Measurements from ENCODE around the gene PYGB. TPM values are rescaled to one million over a fixed set of nuclear protein-coding genes. Genes with fewer than 3 reads are reported as not detected.

The PYGB gene
- polyA plus RNA-seq, 1 experiment, result 68.8 TPM

DNA sequence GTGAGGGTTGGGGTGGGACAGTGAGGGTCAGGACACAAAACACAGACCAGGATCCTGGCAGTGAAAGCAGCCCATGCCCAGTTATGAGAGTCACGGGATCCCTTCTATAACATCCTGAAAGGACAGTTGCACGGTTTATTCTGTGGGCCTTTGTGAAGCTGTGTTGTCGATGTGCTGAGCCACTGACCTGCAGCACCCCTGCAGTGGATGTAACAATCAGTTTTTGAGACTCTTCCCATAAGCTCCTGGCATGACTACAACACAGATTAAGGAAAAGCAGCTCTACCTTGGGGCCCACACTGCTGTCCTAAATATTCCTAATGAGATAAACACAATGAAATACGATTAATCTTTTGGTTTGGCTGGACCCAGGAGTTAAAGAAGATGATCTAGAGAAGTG lies 3.7 kb downstream of the PYGB start:
- DNase-seq (ENCODE audit: low read depth), result no peak
- ChIA-PET CTCF (interaction anchor here (1.3 kb wide), 1 partner anchor 44 kb away, joined by 3 read pairs; no protein-coding TSS in a partner anchor), POLR2A (no interaction called here)

GRCh38 chr20:25252230-25252651 lies 4.4 kb downstream of the PYGB start:
- ChIA-PET POLR2A (no interaction called here), CTCF (interaction anchor here (0.9 to 1.3 kb wide), 2 partner anchors 43 to 258 kb away, joined by 3 read pairs; no protein-coding TSS in a partner anchor)
- TF ChIP-seq, protein P1, sequence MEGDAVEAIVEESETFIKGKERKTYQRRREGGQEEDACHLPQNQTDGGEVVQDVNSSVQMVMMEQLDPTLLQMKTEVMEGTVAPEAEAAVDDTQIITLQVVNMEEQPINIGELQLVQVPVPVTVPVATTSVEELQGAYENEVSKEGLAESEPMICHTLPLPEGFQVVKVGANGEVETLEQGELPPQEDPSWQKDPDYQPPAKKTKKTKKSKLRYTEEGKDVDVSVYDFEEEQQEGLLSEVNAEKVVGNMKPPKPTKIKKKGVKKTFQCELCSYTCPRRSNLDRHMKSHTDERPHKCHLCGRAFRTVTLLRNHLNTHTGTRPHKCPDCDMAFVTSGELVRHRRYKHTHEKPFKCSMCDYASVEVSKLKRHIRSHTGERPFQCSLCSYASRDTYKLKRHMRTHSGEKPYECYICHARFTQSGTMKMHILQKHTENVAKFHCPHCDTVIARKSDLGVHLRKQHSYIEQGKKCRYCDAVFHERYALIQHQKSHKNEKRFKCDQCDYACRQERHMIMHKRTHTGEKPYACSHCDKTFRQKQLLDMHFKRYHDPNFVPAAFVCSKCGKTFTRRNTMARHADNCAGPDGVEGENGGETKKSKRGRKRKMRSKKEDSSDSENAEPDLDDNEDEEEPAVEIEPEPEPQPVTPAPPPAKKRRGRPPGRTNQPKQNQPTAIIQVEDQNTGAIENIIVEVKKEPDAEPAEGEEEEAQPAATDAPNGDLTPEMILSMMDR (IDR thresholded peaks at IDR 0.05; ENCODE audit: insufficient read depth, low read depth, low read length), result no peak
- Histone ChIP-seq H3K36me3 (ENCODE audit: control insufficient read depth, insufficient read depth, low read length) (peaks cover 6% of the 10 kb centered on the region), H3K4me3 (ENCODE audit: low read depth, low read length) (no peak overlapping the region), H3K27me3 (ENCODE audit: control insufficient read depth, insufficient read depth, low read length) (no peaks in the 10 kb centered on the region)
- DNase-seq (ENCODE audit: low read depth), result no peak

More for the DNA sequence above, 3.7 kb downstream of the PYGB start:
- no peak overlapping the region for H3K4me3 ChIP-seq (ENCODE audit: low read depth, low read length)
- H3K27me3 ChIP-seq (ENCODE audit: control insufficient read depth, insufficient read depth, low read length), result no peaks in the 10 kb centered on the region
- TF ChIP-seq, protein P1 (IDR thresholded peaks at IDR 0.05; ENCODE audit: insufficient read depth, low read depth, low read length), result no peak
- H3K36me3 ChIP-seq (ENCODE audit: control insufficient read depth, insufficient read depth, low read length), result peaks cover 6% of the 10 kb centered on the region

DNA sequence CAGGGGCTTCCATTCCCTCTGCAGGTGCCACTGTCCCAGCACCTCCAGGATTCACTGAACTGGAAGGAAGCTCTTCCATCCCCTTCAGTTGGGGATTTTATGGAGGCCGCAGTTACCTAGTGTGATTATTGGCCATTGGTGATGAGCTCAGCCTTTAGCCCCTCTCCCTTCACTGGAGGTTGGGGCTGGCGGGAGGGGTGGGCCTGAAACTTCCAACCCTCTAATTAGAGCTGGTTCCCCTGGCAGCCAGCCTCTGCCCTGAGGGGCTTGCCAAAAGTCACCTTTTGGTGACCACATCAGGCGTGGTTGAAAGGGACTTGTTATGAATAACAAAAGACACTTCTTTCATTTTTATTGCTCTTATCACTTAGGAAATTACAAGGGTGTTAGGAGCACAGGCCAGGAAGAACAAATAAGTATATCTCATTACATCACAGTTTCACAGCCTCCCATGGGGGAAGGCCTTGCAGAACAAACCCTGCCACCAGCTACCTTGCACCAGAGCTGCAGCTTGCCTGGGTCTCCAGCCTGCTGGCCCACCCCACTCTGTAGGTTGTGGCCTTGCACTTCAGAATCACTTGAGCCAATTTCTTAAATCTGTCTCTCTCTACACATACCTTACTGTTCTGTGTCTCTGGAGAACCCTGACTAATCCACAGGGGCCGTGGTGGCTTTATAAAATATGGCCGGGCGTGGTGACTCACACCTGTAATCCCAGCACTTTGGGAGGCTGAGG lies 5.0 kb downstream of the PYGB start:
- Histone ChIP-seq H3K27me3 (ENCODE audit: control insufficient read depth, insufficient read depth, low read length) (no peaks in the 10 kb centered on the region), H3K4me3 (ENCODE audit: low read depth, low read length) (no peak overlapping the region), H3K36me3 (ENCODE audit: control insufficient read depth, insufficient read depth, low read length) (peaks cover 6% of the 10 kb centered on the region)
- DNase-seq (ENCODE audit: low read depth), result no peak
- POLR2A ChIA-PET, result no interaction called here
- CTCF ChIA-PET, result interaction anchor here (0.9 to 1.3 kb wide), 2 partner anchors 42 to 259 kb away, joined by 3 read pairs; no protein-coding TSS in a partner anchor
- TF ChIP-seq, protein P1 (IDR thresholded peaks at IDR 0.05; ENCODE audit: insufficient read depth, low read depth, low read length), result no peak

GRCh38 chr20:25253606-25254275 lies 5.9 kb downstream of the PYGB start:
- Histone ChIP-seq H3K4me3 (ENCODE audit: low read depth, low read length) (no peak overlapping the region), H3K36me3 (ENCODE audit: control insufficient read depth, insufficient read depth, low read length) (peaks cover 6% of the 10 kb centered on the region), H3K27me3 (ENCODE audit: control insufficient read depth, insufficient read depth, low read length) (no peaks in the 10 kb centered on the region)
- ChIA-PET POLR2A (no interaction called here), CTCF (no interaction called here)
- no peak for DNase-seq (ENCODE audit: low read depth)
- TF ChIP-seq, protein P1 (IDR thresholded peaks at IDR 0.05; ENCODE audit: insufficient read depth, low read depth, low read length), result no peak

DNA sequence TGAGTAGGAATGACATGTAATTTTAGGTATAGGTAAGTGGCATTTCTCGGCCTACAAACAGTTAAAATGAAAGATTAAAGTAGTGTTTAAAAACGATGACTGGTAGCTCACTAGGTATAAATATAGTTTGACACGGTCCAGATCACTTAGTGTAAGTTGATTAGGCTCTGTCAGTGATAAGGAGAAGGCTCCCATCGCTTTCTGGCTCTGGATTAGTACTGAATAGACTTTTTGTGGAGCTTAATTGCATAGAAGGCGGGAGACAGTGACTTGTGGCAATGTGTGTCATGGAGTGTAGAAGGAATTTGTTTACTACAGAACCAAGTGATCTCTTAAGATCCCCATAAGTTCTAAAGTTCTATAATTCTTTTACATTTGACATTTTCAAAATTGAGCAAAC lies 6.7 kb downstream of the PYGB start:
- TF ChIP-seq, protein P1 (IDR thresholded peaks at IDR 0.05; ENCODE audit: insufficient read depth, low read depth, low read length), result no peak
- no peak for DNase-seq (ENCODE audit: low read depth)
- Histone ChIP-seq H3K4me3 (ENCODE audit: low read depth, low read length) (no peak overlapping the region), H3K36me3 (ENCODE audit: control insufficient read depth, insufficient read depth, low read length) (peaks cover 6% of the 10 kb centered on the region), H3K27me3 (ENCODE audit: control insufficient read depth, insufficient read depth, low read length) (no peaks in the 10 kb centered on the region)
- ChIA-PET CTCF (no interaction called here), POLR2A (no interaction called here)

Measured in BJ (cell line).